Thymus (tissue), 11 donors: ENCODE results near the gene SUPT7L. TPM values are rescaled to one million over a fixed set of nuclear protein-coding genes. Genes with fewer than 3 reads are reported as not detected.
"Not testable (repeated sequence)": the region's sequence is repeated elsewhere in the genome, so short reads cannot be mapped to it uniquely, and the experiment has no call there.

Experiments used
- DNase-seq, 9 donors: peaks; one replicate each; pipeline ENCODE4 v3.0.0-alpha.2; 2013; ENCODE audit warnings: low spot score in 9 of 9, low read depth in 6 of 9, missing footprints in 1 of 9
- H3K27ac ChIP-seq, 2 donors: one replicate each; pipeline ENCODE4 v1.5.1; 2013; ENCODE audit warnings: control low read depth in 1 of 2, low read depth in 1 of 2, low read length in 1 of 2, mild to moderate bottlenecking in 1 of 2, moderate library complexity in 1 of 2
- H3K27me3 ChIP-seq, 2 donors: one replicate each; pipeline ENCODE4 v1.5.1; 2013; ENCODE audit warnings: low read length in 1 of 2; ENCODE audit not compliant: control insufficient read depth in 2 of 2, insufficient read depth in 1 of 2
- H3K36me3 ChIP-seq, 2 donors: one replicate each; pipeline ENCODE4 v1.5.1; 2013; ENCODE audit warnings: low read length in 1 of 2, mild to moderate bottlenecking in 1 of 2, moderate library complexity in 1 of 2; ENCODE audit not compliant: control insufficient read depth in 2 of 2, insufficient read depth in 2 of 2
- H3K4me1 ChIP-seq, 2 donors: one replicate each; pipeline ENCODE4 v1.5.1; 2013; ENCODE audit warnings: low read length in 2 of 2; ENCODE audit not compliant: control insufficient read depth in 2 of 2, insufficient read depth in 2 of 2
- H3K4me3 ChIP-seq, 2 donors: one replicate each; pipeline ENCODE4 v1.5.1; 2013; ENCODE audit warnings: low read length in 2 of 2, control low read depth in 1 of 2, mild to moderate bottlenecking in 1 of 2
- H3K9me3 ChIP-seq, 2 donors: one replicate each; pipeline ENCODE4 v1.5.1; 2013; ENCODE audit warnings: low read length in 1 of 2, mild to moderate bottlenecking in 1 of 2; ENCODE audit not compliant: control insufficient read depth in 2 of 2, insufficient read depth in 1 of 2
- WGBS: extraction: QIAGEN DNeasy Blood & Tissue Kit; methylation state at CpG from one replicate; pipeline ENCODE4 v1.1.7; 2013; 5-methylcytosine and 5-hydroxymethylcytosine counted together
- polyA plus RNA-seq: library from polyadenylated mRNA; stranded (reverse); fragments of 200-250 nt; gene quantifications from one replicate; pipeline ENCODE4 v1.2.3, GENCODE V29; 2013
- total RNA-seq: library from RNA; stranded (reverse); fragments of 120-200 nt; gene quantifications from one replicate; pipeline ENCODE4 v1.2.4, GENCODE V29; 2013
- donor health status: healthy.

Gene SUPT7L
- total and polyA plus RNA-seq, 2 donors: 27.7 to 53.8 TPM

DNA sequence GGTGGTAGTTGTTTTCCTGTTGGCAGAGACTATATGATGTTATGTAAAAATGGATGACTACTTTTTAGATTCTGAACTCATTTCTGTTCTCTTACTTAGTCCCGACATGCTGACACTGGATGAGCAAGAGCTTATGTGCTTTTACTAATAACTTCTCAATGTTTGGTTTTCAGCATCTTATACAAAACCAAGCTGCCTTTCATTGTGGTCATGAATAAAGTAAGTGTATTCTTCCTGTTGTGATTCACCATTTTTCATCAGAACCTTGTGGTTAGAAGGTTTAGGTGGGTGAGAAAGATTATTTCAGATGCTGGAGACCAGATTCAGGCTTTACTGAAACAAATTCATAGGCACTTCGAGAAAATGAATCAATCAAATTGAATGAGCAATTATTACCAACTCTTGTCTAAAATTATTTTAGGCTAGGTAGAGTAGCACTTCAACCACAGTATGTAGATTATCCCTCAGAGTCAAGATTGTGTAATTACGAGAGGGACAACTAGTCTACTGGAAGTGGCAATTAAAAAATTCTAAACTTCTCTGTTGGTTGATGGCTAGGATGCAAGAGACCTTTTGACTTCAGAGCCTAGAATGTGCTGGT lies 25.3 kb downstream of the SUPT7L start:
- Histone ChIP-seq H3K4me1 (no peaks in the 10 kb centered on the region), H3K9me3 (no peaks in the 10 kb centered on the region), H3K27me3 (no peaks in the 10 kb centered on the region), H3K4me3 (no peak overlapping the region), H3K27ac (no peak overlapping the region), H3K36me3 (peaks cover 55 to 70% of the 10 kb centered on the region in 2 donors)
- DNase-seq: no peak
- 96% methylated on average over 3 of the region's 3 CpGs for WGBS

GRCh38 chr2:27636766-27637165 lies 26.6 kb downstream of the SUPT7L start:
- H3K36me3 ChIP-seq: peaks cover 51 to 71% of the 10 kb centered on the region in 2 donors

DNA sequence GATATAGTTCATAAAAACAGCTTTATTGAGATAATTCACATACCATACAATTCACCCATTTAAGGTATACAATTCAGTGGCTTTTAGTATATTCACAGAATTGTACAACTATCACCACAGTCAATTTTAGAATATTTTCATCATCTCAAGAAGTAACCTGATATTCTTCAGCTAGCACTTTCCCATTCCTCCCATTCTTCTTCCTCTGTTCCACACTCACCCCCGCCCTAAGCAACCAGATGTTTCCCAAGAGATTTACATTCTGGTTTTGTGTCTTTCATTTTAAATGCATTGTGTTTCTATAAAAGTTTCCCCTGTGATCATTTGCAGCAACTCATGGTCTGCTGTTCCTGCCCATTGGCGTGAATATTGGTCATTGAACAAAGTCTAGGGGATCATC lies 29.1 kb downstream of the SUPT7L start:
- WGBS: 97% methylated on average over 2 of the region's 2 CpGs
- no peak overlapping the region for H3K27ac ChIP-seq
- H3K9me3 ChIP-seq: no peaks in the 10 kb centered on the region
- no peak for DNase-seq
- H3K27me3 ChIP-seq: no peaks in the 10 kb centered on the region
- peaks cover 40 to 64% of the 10 kb centered on the region in 2 donors for H3K36me3 ChIP-seq
- H3K4me3 ChIP-seq: no peak overlapping the region
- peaks cover 5 to 6% of the 10 kb centered on the region in 2 donors for H3K4me1 ChIP-seq

More at GRCh38 chr2:27636766-27637165, 26.6 kb downstream of the SUPT7L start:
- H3K4me1 ChIP-seq: no peaks in the 10 kb centered on the region
- 98% methylated on average over 5 of the region's 5 CpGs for WGBS
- no peak for DNase-seq
- H3K4me3 ChIP-seq: no peak overlapping the region
- no peaks in the 10 kb centered on the region for H3K27me3 ChIP-seq
- H3K27ac ChIP-seq: no peak overlapping the region
- no peaks in the 10 kb centered on the region for H3K9me3 ChIP-seq

DNA sequence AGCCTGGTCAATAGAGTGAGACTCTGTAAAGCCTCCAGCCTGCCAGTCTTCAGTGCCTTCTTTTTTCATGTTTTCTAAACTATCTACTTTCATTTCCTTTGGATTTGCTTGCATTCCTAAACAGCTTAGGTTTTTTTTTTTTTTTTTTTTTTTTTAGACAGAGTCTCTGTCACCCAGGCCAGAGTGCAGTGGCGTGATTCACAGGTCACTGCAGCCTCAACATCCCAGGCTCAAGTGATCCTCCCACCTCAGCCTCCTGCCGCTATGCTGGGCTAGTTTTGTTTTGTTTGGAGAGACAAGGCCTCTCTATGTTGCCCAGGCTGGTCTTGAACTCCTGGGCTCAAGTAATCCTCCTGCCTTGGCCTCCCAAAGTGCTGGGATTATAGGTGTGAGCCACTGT lies 33.2 kb downstream of the SUPT7L start:
- H3K27me3 ChIP-seq, H3K9me3 ChIP-seq, H3K27ac ChIP-seq, H3K4me3 ChIP-seq, DNase-seq: not testable (repeated sequence)
- 98% methylated on average over 2 of the region's 2 CpGs for WGBS
- H3K36me3 ChIP-seq: peaks cover 22 to 33% of the 10 kb centered on the region in 2 donors
- peaks cover 11 to 21% of the 10 kb centered on the region in 2 donors for H3K4me1 ChIP-seq

DNA sequence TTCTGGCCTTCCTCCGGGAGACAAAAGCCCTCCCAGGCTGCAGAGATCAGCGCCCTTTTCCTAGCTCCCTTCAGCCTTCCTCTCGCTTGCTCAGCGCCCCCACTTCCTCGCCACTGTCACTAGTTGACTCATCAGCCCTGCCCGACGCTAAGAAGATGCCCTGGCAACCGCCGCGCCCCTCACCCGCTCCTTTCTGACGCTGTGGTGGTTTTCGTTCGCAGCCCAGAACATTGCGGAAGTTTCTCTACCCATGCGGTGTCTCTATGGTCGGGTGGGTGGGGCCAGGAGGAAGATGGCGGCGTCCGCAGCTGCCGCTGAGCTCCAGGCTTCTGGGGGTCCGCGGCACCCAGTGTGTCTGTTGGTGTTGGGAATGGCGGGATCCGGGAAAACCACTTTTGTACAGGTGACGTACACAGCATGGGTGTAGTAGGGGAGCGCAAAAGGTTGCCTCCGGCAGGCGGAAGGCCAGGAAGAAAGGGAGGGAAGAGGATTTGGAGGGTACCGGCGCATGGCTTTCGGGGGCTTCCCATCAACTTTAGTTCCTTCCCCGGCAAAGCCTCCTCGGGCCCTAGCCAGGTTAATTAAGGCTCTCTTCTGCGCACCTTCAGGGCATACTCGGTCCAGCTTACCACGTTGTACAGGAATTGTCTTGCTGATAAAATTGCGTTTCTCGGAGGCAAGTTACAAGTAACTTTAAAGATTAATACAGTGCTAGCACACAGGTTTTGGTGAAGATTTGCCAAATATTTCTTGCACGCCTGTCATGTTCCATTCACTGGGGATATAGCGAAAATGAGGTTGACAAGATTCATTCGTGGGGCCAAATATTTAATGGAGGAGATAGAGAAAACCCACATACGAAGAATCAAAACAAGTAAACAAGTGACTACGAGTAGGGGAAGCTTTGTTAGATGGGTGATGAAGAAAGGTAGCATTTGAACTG lies 34.4 kb downstream of the SUPT7L start, which contains the start of the genes CCDC121 and GPN1:
TSS of gene CCDC121 (minus strand) at position 246 of the 943 bp plus-strand sequence. CDS start 1,213 bp downstream, outside the sequence.
TSS of gene GPN1 (plus strand) at position 284 of the 943 bp plus-strand sequence. CDS start at position 293, 9 bp downstream.
- H3K27ac ChIP-seq: peak within 1 kb of the TSS; percentile 60 to 83
- no peaks in the 10 kb centered on the region for H3K27me3 ChIP-seq
- H3K4me3 ChIP-seq: peak within 1 kb of the TSS; percentile 69 to 85
- H3K4me1 ChIP-seq: peaks cover 11 to 21% of the 10 kb centered on the region in 2 donors
- peaks cover 12 to 33% of the 10 kb centered on the region in 2 donors for H3K36me3 ChIP-seq
- 1% methylated on average over 44 of the region's 44 CpGs for whole genome bisulfite sequencing
- DNase-seq: peak; percentile 83 to 96 (median 91)
- no peaks in the 10 kb centered on the region for H3K9me3 ChIP-seq

- no peaks in the 10 kb centered on the region for H3K27me3 ChIP-seq
- WGBS: 9% methylated on average over 21 of the region's 21 CpGs
- H3K4me3 ChIP-seq: peak overlapping the region; percentile 69 to 85
- DNase-seq: peak in 1 of 9 donors; percentile 5
- peaks cover 11 to 21% of the 10 kb centered on the region in 2 donors for H3K4me1 ChIP-seq
- no peaks in the 10 kb centered on the region for H3K9me3 ChIP-seq
- peak overlapping the region; percentile 60 to 83 for H3K27ac ChIP-seq
- H3K36me3 ChIP-seq: peaks cover 8 to 38% of the 10 kb centered on the region in 2 donors
Observed at GRCh38 chr2:27627963-27628766, 35.2 kb downstream of the SUPT7L start.

- not testable (repeated sequence) for H3K9me3 ChIP-seq, H3K4me3 ChIP-seq, H3K27me3 ChIP-seq
- peak in 1 of 9 donors; percentile 13 for DNase-seq
- Histone ChIP-seq H3K36me3 (peaks cover 10 to 42% of the 10 kb centered on the region in 2 donors), H3K4me1 (peaks cover 11 to 21% of the 10 kb centered on the region in 2 donors), H3K27ac (peak overlapping the region in 1 of 2 donors; percentile 67)
- 18% methylated on average over 3 of the region's 3 CpGs for WGBS
Observed at GRCh38 chr2:27626921-27627320, 36.5 kb downstream of the SUPT7L start.

GRCh38 chr2:27626323-27626722 lies 37.1 kb downstream of the SUPT7L start:
- not testable (repeated sequence) for H3K27me3 ChIP-seq, DNase-seq, H3K27ac ChIP-seq, H3K4me3 ChIP-seq, H3K9me3 ChIP-seq
- Histone ChIP-seq H3K36me3 (peaks cover 8 to 41% of the 10 kb centered on the region in 2 donors), H3K4me1 (peaks cover 11 to 21% of the 10 kb centered on the region in 2 donors)
- 83% methylated on average over 1 of the region's 1 CpG for WGBS
